CD8-positive, alpha-beta T cell (primary cell): ENCODE data around the gene DEF6. TPM values are rescaled to one million over a fixed set of nuclear protein-coding genes. Genes with fewer than 3 reads are reported as not detected.

Source experiments
- total RNA-seq, 46 experiments: library from RNA in 2 of 46; stranded (reverse) in 2 of 46; gene quantifications; one replicate each; pipeline ENCODE4 v1.2.3 and lab custom pipeline; 2021 to 2026

Gene DEF6
- total RNA-seq, 2 experiments from 2014 or later: 172 to 182 TPM

Other genes with a start within 250 kb of the DEF6 start
- not detected for gene TCP11, start 156.5 kb upstream of the DEF6 start, total RNA-seq
- gene SCUBE3, start 83.9 kb upstream of the DEF6 start, total RNA-seq: not detected
- 10 to 100 TPM; 54.6 to 57.8 TPM for gene ZNF76, start 38.1 kb upstream of the DEF6 start, total RNA-seq
- 10 to 100 TPM; 20.0 to 21.5 TPM for gene PPARD, start 44.7 kb downstream of the DEF6 start, total RNA-seq
- 1 to 10 TPM; 1.1 to 1.2 TPM for gene FANCE, start 154.5 kb downstream of the DEF6 start, total RNA-seq
- gene RPL10A, start 170.6 kb downstream of the DEF6 start, total RNA-seq: 1,000 to 10,000 TPM; 2,275 to 2,367 TPM
- not detected for gene TEAD3, start 199.3 kb downstream of the DEF6 start, total RNA-seq
- not detected for gene TULP1, start 215.1 kb downstream of the DEF6 start, total RNA-seq